HG03469 (cell line): ENCODE measurements around the gene ZWILCH.
"Not testable (repeated sequence)": the region's sequence is repeated elsewhere in the genome, so short reads cannot be mapped to it uniquely, and the experiment has no call there.

Source experiments
- ATAC-seq: cut with Tn5 transposase; IDR thresholded peaks from one replicate; pipeline ENCODE4 v1.9.1; 2021; ENCODE audit warnings: mild to moderate bottlenecking, moderate library complexity, moderate number of reproducible peaks; ENCODE audit not compliant: unreplicated experiment

The ZWILCH gene

GRCh38 chr15:66574596-66574950 lies 69.4 kb downstream of the ZWILCH start:
- no peak for ATAC-seq

GRCh38 chr15:66578286-66578875 lies 73.3 kb downstream of the ZWILCH start:
- no peak for ATAC-seq

- ATAC-seq, result no peak
These were observed 75.5 kb downstream of the ZWILCH start for GRCh38 chr15:66580643-66581042.

GRCh38 chr15:66581972-66582537 lies 76.9 kb downstream of the ZWILCH start:
- ATAC-seq, result no peak

DNA sequence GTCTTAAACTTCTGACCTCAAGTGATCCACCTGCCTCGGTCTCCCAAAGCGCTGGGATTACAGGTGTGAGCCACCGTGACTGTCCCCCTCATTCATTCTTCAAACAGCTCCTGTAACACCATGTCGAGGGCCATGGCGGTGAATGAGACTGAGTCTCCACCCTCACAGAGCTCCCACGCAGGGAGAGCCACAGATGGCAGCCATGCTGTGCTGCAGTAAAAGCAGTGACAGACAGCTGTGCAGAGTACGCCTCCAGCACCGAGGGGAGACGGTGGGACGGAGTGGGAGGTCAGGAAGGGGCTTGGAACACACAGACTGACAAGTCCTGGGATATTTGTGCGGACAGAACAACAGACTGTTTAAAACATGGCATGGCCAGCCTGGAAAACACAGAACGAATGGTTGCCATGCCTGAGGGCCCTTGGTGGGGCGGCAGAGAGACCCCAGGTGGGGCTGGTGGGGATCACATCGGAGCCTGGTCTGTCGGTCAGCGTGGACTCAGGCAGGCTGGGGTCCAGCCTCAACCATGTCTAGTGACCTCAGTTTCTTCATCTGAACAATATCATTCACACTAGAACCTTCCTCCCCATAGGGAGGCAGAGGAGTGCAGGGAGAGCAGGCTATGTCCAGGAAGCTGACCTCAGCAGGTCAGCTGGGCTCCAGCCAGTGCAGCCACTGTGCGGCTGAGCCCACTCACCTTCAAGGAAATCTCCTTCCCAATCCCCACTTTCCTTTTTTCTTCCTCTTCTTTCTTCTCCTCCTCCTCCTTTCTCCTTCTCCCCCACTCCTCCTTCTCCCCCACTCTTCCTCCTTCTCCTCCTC lies 81.2 kb downstream of the ZWILCH start:
- no peak for ATAC-seq

DNA sequence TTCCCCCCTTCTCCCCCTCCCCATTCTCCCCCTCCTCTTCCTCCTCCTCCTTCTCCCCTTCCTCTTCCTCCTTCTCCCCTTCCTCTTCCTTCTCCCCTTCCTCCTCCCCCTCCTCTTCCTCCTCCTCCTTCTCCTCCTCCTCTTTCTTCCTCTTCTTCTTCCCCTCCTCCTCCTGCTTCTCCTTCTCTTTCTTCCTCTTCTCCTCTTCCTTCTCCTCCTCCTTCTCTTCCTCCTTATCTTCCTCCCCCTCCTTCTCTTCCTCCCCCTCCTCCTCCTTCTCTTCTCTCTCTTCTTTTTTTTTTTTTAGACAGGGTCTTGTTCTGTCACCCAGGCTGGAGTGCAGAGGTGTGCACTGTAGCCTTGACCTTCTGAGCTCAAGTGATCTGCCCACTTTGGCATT lies 81.9 kb downstream of the ZWILCH start:
- no peak for ATAC-seq

GRCh38 chr15:66587749-66588148 lies 82.6 kb downstream of the ZWILCH start:
- ATAC-seq, result no peak

DNA sequence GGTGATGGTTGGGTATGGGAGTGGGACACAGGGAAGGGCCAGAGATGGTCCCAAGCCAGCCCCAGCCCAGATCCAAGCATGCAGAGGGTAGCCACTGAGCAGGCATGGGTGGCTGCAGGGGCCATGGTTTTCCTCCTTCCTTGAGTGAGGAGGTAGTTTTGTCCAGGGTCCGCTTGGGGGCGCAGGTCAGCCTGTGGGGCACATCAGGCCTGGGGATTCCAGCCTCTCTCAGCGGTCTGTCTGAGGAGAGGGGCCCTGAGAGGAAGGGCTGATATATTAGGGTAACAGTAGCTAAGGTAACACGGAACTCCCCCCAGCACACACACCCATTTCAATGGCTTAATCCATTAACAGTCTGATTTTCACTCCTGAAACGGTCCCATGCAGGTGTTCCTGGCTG lies 83.4 kb downstream of the ZWILCH start:
- ATAC-seq, result no peak

DNA sequence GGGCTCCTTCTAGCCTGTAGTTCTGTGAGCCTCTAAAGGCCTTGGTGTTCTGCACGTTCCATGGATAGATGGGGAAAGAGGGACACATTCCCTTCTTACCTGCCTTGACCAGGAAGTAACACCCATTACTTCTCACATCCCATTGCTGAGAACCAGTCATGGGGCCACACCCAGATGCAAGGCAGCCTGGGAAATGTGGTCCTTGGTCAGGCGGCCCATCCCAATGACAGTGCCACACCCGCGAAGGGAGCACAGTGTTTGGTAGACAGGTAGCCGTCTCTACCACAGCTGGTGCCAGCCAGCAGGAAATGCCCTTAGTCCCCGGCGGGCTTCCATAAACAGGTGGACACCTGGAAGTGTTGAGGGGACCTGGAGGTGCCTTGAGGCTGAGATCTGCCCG lies 83.8 kb downstream of the ZWILCH start:
- ATAC-seq, result no peak

DNA sequence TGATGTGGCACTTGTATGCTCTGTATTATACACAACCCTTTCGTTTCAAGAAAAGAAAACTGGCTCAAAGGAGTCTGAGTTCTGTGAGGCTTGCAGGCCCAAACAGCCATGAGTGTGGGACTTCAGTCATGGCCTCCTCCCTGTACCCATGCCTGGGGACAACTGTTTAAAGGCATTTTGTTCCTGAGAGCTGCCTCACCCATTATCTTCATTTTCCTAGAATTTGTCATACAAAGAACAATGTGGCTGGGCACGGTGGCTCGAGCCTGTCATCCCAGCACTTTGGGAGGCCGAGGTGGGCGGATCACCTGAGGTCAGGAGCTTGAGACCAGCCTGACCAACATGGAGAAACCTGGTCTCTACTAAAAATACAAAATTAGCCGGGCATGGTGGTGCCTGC lies 84.3 kb downstream of the ZWILCH start:
- not testable (repeated sequence) for ATAC-seq

GRCh38 chr15:66590435-66590834 lies 85.3 kb downstream of the ZWILCH start:
- no peak for ATAC-seq

DNA sequence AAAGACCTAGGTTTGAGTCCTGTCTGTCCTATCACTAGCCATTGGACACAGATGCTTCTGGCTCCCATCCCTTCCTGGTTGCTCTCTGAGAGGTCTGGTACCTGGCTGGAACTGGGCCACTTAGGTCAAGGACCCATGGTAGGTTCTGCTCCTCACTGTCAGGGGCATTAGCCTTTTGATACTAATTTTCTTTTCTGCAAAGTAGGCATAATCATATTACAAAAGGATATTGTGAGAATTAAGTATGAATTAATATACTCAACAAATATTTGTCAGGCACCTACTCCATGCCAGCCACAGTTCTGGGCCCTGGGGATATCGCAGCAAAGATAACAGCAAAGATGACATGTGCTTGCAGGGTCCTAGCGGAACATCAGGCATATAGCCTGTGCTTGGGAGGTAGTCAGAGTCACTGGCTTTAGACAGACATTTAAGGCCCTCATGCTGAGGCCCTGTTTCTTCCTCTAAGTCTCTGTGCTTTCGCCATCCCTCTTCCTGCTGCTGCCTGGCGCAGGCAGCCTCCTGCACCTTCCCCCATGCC lies 86.3 kb downstream of the ZWILCH start:
- no peak for ATAC-seq

GRCh38 chr15:66592505-66593218 lies 87.5 kb downstream of the ZWILCH start:
- no peak for ATAC-seq

GRCh38 chr15:66593219-66593780 lies 88.2 kb downstream of the ZWILCH start:
- ATAC-seq, result no peak

GRCh38 chr15:66594344-66594743 lies 89.2 kb downstream of the ZWILCH start:
- no peak for ATAC-seq

- ATAC-seq, result no peak
These were observed 89.7 kb downstream of the ZWILCH start for GRCh38 chr15:66594836-66595235.

- ATAC-seq, result no peak
These were observed 90.2 kb downstream of the ZWILCH start for GRCh38 chr15:66595332-66595731.

GRCh38 chr15:66595931-66596545 lies 90.9 kb downstream of the ZWILCH start:
- no peak for ATAC-seq

- no peak for ATAC-seq
These were observed 93.1 kb downstream of the ZWILCH start for GRCh38 chr15:66598095-66598815.
